Measurements from ENCODE around the gene EGFR. TPM values are rescaled to one million over a fixed set of nuclear protein-coding genes. Genes with fewer than 3 reads are reported as not detected.

The EGFR gene
- polyA plus RNA-seq, 2 of the 4 experiments (the other 2 are of a cell fraction): 59.5 to 63.8 TPM

DNA sequence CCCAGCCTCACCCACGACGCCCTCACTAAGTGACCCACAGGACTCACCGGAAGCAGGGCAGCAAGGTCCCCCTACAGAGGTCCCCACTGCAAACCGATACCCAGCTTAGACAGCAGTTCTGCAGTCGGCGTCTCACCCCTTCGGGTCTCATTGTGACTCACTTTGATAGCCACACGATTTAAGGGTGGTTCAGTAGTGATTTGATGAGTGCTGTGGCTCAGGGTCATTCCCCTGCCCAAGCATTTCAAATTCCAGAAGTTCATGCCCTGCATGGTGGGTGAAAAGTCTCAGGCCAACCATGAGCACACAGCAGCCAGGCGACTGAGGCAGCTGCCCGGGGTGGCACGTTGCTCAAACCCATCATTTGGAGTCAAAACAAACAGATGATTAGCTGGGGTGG, 93.2 kb downstream of the EGFR start:
- Histone ChIP-seq H3K27ac (peak overlapping the region in 1 of 2 experiments; percentile 77; a peak in 2 of 6 replicates), H3K4me2 (no peak overlapping the region), H3K9me3 (no peaks in the 10 kb centered on the region), H3K4me1 (peaks cover 45% of the 10 kb centered on the region), H3K4me3 (no peak overlapping the region)
- TF ChIP-seq CHD4 (IDR thresholded peaks at IDR 0.05; ENCODE audit: borderline replicate concordance) (no peak), HOXB13 (CRISPR knock-in tag; IDR thresholded peaks at IDR 0.05; ENCODE audit: low read depth) (no peak), HDAC2 (IDR thresholded peaks at IDR 0.05) (no peak), TFCP2L1 (CRISPR knock-in tag; IDR thresholded peaks at IDR 0.05) (no peak), JUN (IDR thresholded peaks at IDR 0.05) (no peak), HMGXB4 (CRISPR knock-in tag; IDR thresholded peaks at IDR 0.05; ENCODE audit: borderline replicate concordance) (no peak), FOXS1 (CRISPR knock-in tag; IDR thresholded peaks at IDR 0.05) (no peak), HEYL (CRISPR knock-in tag; IDR thresholded peaks at IDR 0.05) (no peak), FOSL2 (IDR thresholded peaks at IDR 0.05) (no peak), FOSL2 (CRISPR knock-in tag; IDR thresholded peaks at IDR 0.05) (no peak), CBX2 (IDR thresholded peaks at IDR 0.05; ENCODE audit: borderline replicate concordance, low read depth) (no peak), CHD2 (IDR thresholded peaks at IDR 0.05; ENCODE audit: low read length, partially characterized antibody) (no peak), HOXA7 (CRISPR knock-in tag; IDR thresholded peaks at IDR 0.05) (no peak), ZFP36 (IDR thresholded peaks at IDR 0.05; ENCODE audit: borderline replicate concordance, partially characterized antibody) (no peak), POLR2AphosphoS2 (conservative IDR thresholded peaks at IDR 0.05; ENCODE audit: low read length) (no peak), NPAS2 (CRISPR knock-in tag; IDR thresholded peaks at IDR 0.05; ENCODE audit: borderline replicate concordance) (no peak), TP53 (CRISPR knock-in tag; IDR thresholded peaks at IDR 0.05) (no peak)
- no peak for DNase-seq (ENCODE audit: low read depth in 1 of 2, low spot score in 1 of 2)
- 91% methylated on average over 11 of the region's 11 CpGs for WGBS (ENCODE audit: missing lambda C conversion rate)
- CTCF ChIA-PET: interaction anchor here (1.0 kb wide), 1 partner anchor 11 kb away, joined by 3 read pairs; no protein-coding TSS in a partner anchor
- no peak for FAIRE-seq
- POLR2A ChIA-PET: no interaction called here
- no peak for ATAC-seq

GRCh38 chr7:55113760-55114540, 95.1 kb downstream of the EGFR start:
- ChIA-PET POLR2A (no interaction called here), CTCF (interaction anchor here (0.7 to 2.0 kb wide), 4 partner anchors 16 to 340 kb away, joined by 3 to 8 read pairs (median 4); no protein-coding TSS in a partner anchor)
- no peak overlapping the region for H3K4me2 ChIP-seq
- H3K27ac ChIP-seq: peak overlapping the region in 1 of 2 experiments; percentile 51; a peak in 3 of 6 replicates
- ATAC-seq (no peak), DNase-seq (ENCODE audit: low read depth in 1 of 2, low spot score in 1 of 2) (no peak), FAIRE-seq (peak; percentile 32)
- no peak overlapping the region for H3K4me3 ChIP-seq
- H3K9me3 ChIP-seq: no peaks in the 10 kb centered on the region
- TF ChIP-seq CEBPB (IDR thresholded peaks at IDR 0.05) (no peak), RCOR1 (IDR thresholded peaks at IDR 0.05; ENCODE audit: low read depth, low read length) (no peak), ELK1 (IDR thresholded peaks at IDR 0.05; ENCODE audit: low read depth, low read length) (no peak), ATOH8 (CRISPR knock-in tag; IDR thresholded peaks at IDR 0.05; ENCODE audit: low read depth) (no peak), JUN (IDR thresholded peaks at IDR 0.05) (no peak), HOXB13 (CRISPR knock-in tag; IDR thresholded peaks at IDR 0.05; ENCODE audit: low read depth) (no peak), RARB (CRISPR knock-in tag; IDR thresholded peaks at IDR 0.05) (no peak), TFCP2L1 (CRISPR knock-in tag; IDR thresholded peaks at IDR 0.05) (no peak), HEYL (CRISPR knock-in tag; IDR thresholded peaks at IDR 0.05) (no peak), ZNF302 (CRISPR knock-in tag; IDR thresholded peaks at IDR 0.05) (no peak), ZFP36 (IDR thresholded peaks at IDR 0.05; ENCODE audit: borderline replicate concordance, partially characterized antibody) (no peak), GATA3 (IDR thresholded peaks at IDR 0.05; ENCODE audit: borderline replicate concordance) (no peak), CBX8 (IDR thresholded peaks at IDR 0.05) (no peak), ZC3H11A (IDR thresholded peaks at IDR 0.05) (no peak), CBX2 (IDR thresholded peaks at IDR 0.05; ENCODE audit: borderline replicate concordance, low read depth) (no peak), MAFK (IDR thresholded peaks at IDR 0.05; ENCODE audit: partially characterized antibody) (no peak), PHF8 (IDR thresholded peaks at IDR 0.05; ENCODE audit: borderline replicate concordance, low read depth) (no peak), EHMT2 (IDR thresholded peaks at IDR 0.05; ENCODE audit: low read depth) (no peak)
- TF ChIP-seq, protein P1, sequence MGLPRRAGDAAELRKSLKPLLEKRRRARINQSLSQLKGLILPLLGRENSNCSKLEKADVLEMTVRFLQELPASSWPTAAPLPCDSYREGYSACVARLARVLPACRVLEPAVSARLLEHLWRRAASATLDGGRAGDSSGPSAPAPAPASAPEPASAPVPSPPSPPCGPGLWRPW (IDR thresholded peaks at IDR 0.05): no peak
- TF ChIP-seq, protein P2, sequence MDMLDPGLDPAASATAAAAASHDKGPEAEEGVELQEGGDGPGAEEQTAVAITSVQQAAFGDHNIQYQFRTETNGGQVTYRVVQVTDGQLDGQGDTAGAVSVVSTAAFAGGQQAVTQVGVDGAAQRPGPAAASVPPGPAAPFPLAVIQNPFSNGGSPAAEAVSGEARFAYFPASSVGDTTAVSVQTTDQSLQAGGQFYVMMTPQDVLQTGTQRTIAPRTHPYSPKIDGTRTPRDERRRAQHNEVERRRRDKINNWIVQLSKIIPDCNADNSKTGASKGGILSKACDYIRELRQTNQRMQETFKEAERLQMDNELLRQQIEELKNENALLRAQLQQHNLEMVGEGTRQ (IDR thresholded peaks at IDR 0.05): no peak
- WGBS (ENCODE audit: missing lambda C conversion rate): 96% methylated on average over 3 of the region's 3 CpGs
- H3K4me1 ChIP-seq: peaks cover 26% of the 10 kb centered on the region

All from A549 (cell line).